CD4-positive, alpha-beta memory T cell (primary cell): Measurements from ENCODE around the gene DGKK. TPM values are rescaled to one million over a fixed set of nuclear protein-coding genes. Genes with fewer than 3 reads are reported as not detected.
A peak's percentile ranks its signal among the peaks of the same experiment; 100 is the strongest.

Source experiments
- CTCF ChIA-PET: fragments of 350-600 bp; sonication (Branson Sonifier 250); formaldehyde crosslinking; loops from one replicate; lab custom pipeline; 2021; ENCODE audit warnings: inconsistent platforms; ENCODE audit not compliant: partially characterized antibody; lab: Charles Lee
- POLR2A ChIA-PET: fragments of 350-600 bp; sonication (Branson Sonifier 250); formaldehyde crosslinking; loops from one replicate; lab custom pipeline; 2021; ENCODE audit not compliant: partially characterized antibody; lab: Charles Lee
- DNase-seq, 5 donors: peaks; one replicate each; pipeline versions ENCODE4 v3.0.0 to v3.0.0-alpha.2; 2020 to 2022; ENCODE audit warnings: mixed read lengths in 1 of 5
- H3K27ac ChIP-seq: one replicate; pipeline ENCODE4 v1.7.0; 2013; ENCODE audit warnings: low read depth, low read length
- H3K27me3 ChIP-seq: 2 replicates; pipeline ENCODE4 v1.7.0; 2013; ENCODE audit warnings: mild to moderate bottlenecking, low read length, moderate library complexity; ENCODE audit not compliant: insufficient read depth
- H3K36me3 ChIP-seq: 2 replicates; pipeline ENCODE4 v1.7.0; 2013; ENCODE audit warnings: mild to moderate bottlenecking, low read length, moderate library complexity; ENCODE audit not compliant: insufficient read depth
- H3K4me1 ChIP-seq: 2 replicates; pipeline ENCODE4 v1.7.0; 2013; ENCODE audit warnings: mild to moderate bottlenecking, low read length, moderate library complexity; ENCODE audit not compliant: insufficient read depth
- H3K4me3 ChIP-seq, 2 donors: one replicate each; pipeline ENCODE4 v1.7.0; 2013; ENCODE audit warnings: low read length in 2 of 2, mild to moderate bottlenecking in 1 of 2
- H3K9me3 ChIP-seq, 2 donors: one replicate each; pipeline ENCODE4 v1.7.0; 2013; ENCODE audit warnings: low read length in 2 of 2, control low read depth in 1 of 2; ENCODE audit not compliant: control insufficient read depth in 1 of 2
- H3K27ac Mint-ChIP-seq, 7 donors: one replicate each; pipeline ENCODE4 v1.8.0; 2020 to 2021; ENCODE audit warnings: mixed read lengths in 7 of 7, mild to moderate bottlenecking in 6 of 7, inconsistent platforms in 3 of 7, moderate library complexity in 3 of 7
- H3K27me3 Mint-ChIP-seq, 2 donors: one replicate each; pipeline ENCODE4 v1.8.0; 2020 to 2021; ENCODE audit warnings: mixed read lengths in 2 of 2
- H3K36me3 Mint-ChIP-seq, 2 donors: one replicate each; pipeline ENCODE4 v1.8.0; 2020 to 2021; ENCODE audit warnings: mixed read lengths in 2 of 2, inconsistent platforms in 1 of 2, mild to moderate bottlenecking in 1 of 2
- H3K4me1 Mint-ChIP-seq, 4 donors: one replicate each; pipeline ENCODE4 v1.8.0; 2020 to 2021; ENCODE audit warnings: mixed read lengths in 4 of 4, mild to moderate bottlenecking in 1 of 4
- H3K4me3 Mint-ChIP-seq, 8 donors: one replicate each; pipeline ENCODE4 v1.8.0; 2020 to 2021; ENCODE audit warnings: mixed read lengths in 8 of 8, mild to moderate bottlenecking in 7 of 8, moderate library complexity in 6 of 8, inconsistent platforms in 3 of 8
- H3K9me3 Mint-ChIP-seq, 8 donors: one replicate each; pipeline ENCODE4 v1.8.0; 2020 to 2021; ENCODE audit warnings: mixed read lengths in 8 of 8, mild to moderate bottlenecking in 5 of 8, inconsistent platforms in 3 of 8, moderate library complexity in 1 of 8
- intact Hi-C: fragments of 100-400 bp; cut with micrococcal nuclease; formaldehyde crosslinking; loops from one replicate; pipeline ENCODE4 v1.15.1; 2023
- polyA plus RNA-seq, 2 donors: library from polyadenylated mRNA; unstranded; fragments of 300-500 nt; fragmentation: Illumina TruSeq; gene quantifications; one replicate each; pipeline ENCODE4 v1.2.3, GENCODE V29; 2021
- total RNA-seq, 2 experiments: library from RNA; stranded (reverse); gene quantifications; one replicate each; pipeline ENCODE4 v1.2.3, GENCODE V29; 2021

The DGKK gene, protein sequence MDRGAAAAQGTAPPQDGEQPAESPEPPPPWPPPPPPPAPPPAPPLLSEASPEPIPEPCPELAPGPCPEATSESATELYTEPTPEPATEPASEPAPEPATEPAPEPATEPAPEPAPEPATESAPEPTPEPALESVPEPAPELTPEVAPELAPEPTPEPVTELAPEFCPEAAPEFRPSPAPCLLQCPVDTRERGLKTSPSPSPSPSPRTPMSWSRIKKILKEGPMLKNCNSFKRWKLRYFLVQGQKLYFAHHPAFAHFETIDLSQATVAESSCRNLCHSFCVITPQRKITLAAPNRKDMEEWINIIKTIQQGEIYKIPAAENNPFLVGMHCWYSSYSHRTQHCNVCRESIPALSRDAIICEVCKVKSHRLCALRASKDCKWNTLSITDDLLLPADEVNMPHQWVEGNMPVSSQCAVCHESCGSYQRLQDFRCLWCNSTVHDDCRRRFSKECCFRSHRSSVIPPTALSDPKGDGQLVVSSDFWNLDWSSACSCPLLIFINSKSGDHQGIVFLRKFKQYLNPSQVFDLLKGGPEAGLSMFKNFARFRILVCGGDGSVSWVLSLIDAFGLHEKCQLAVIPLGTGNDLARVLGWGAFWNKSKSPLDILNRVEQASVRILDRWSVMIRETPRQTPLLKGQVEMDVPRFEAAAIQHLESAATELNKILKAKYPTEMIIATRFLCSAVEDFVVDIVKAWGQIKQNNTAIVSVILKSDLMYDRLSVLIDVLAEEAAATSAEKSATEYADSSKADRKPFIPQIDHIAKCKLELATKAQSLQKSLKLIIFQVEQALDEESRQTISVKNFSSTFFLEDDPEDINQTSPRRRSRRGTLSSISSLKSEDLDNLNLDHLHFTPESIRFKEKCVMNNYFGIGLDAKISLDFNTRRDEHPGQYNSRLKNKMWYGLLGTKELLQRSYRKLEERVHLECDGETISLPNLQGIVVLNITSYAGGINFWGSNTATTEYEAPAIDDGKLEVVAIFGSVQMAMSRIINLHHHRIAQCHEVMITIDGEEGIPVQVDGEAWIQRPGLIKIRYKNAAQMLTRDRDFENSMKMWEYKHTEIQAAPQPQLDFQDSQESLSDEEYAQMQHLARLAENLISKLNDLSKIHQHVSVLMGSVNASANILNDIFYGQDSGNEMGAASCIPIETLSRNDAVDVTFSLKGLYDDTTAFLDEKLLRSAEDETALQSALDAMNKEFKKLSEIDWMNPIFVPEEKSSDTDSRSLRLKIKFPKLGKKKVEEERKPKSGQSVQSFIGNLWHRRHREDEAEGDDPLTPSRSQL
- not detected for total RNA-seq
- not detected for polyA plus RNA-seq

DNA sequence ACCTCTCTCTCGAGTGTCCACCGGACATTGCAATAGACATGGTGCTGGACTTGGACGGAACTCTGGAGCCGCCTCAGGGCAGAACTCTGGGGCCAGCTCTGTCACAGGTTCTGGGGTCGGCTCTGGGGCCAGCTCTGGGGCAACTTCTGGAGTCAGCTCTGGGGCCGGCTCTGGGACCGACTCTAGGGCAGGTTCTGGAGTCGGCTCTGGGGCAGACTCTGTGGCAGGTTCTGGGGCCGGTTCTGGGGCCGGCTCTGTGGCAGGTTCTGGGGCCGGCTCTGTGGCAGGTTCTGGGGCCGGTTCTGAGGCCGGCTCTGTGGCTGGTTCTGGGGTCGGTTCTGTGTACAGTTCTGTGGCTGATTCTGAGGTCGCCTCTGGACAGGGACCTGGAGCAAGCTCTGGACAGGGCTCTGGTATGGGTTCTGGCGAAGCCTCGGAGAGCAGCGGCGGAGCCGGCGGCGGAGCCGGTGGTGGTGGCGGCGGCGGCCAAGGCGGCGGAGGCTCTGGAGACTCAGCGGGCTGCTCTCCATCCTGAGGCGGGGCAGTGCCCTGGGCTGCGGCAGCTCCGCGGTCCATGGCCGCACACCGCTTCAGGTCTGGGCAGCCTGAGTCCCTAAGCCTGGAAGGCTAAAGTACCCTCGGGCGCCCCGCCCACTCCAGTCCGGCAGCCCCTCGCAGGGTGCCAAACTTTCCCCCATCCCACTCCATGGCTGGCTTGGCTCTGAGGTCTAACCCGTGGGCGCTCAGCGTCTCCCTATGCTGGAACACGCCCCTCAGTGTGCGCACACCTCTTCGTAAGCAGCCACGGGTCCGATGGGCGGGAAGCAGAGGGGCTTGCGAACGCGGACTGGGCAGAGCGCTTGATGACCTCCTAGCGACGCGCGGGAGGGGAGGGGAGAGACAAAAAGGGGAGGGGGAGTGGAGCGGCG lies at the start of gene DGKK:
Gene DGKK, minus strand, starts transcription at position 723 of the 929 bp plus-strand sequence. Its CDS starts 147 bp downstream, at position 576.
- H3K27ac ChIP-seq: no peak within 1 kb of the TSS
- no peaks in the 10 kb centered on the region for H3K9me3 ChIP-seq
- no peaks in the 10 kb centered on the region for H3K27me3 ChIP-seq
- H3K36me3 ChIP-seq: no peaks in the 10 kb centered on the region
- Mint-ChIP-seq H3K36me3 (no peaks in the 10 kb centered on the region), H3K27me3 (peaks cover 19 to 31% of the 10 kb centered on the region in 2 donors), H3K4me3 (peak within 1 kb of the TSS in 3 of 8 donors; percentile 5 to 46 (median 29)), H3K9me3 (peaks cover 0 to 2% (median 0%) of the 10 kb centered on the region in 8 donors), H3K4me1 (peaks cover 4 to 16% (median 10%) of the 10 kb centered on the region in 4 donors), H3K27ac (no peak within 1 kb of the TSS)
- ChIA-PET POLR2A (no interaction called here), CTCF (no interaction called here)
- H3K4me3 ChIP-seq: no peak within 1 kb of the TSS
- intact Hi-C loops: no loop called here
- DNase-seq: no peak
- no peaks in the 10 kb centered on the region for H3K4me1 ChIP-seq

DNA sequence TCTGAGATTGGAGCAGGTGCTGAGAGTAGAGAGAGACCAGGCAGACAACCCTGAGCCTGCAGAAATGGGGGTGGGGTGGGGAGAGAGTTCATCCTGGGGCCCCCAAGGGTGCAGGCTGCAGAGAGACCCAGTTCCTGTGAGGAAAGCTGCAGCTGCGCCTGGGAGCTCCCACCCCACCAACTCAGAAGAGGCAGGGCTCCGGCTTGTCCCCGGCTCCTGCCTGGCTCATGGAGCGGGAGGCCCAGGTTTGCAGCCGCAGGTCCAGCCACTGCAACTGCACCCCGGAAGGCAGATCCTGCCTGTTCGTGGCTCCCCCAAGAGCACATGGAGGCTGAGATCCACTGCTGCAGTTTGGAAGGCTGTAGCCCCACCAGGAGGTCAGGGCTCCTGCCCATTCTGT lies 44.2 kb upstream of the DGKK start:
- no peaks in the 10 kb centered on the region for H3K4me1 ChIP-seq
- POLR2A ChIA-PET: no interaction called here
- H3K4me1 Mint-ChIP-seq: no peaks in the 10 kb centered on the region
- no peak overlapping the region for H3K27ac Mint-ChIP-seq
- no peak overlapping the region for H3K4me3 ChIP-seq
- H3K4me3 Mint-ChIP-seq: no peak overlapping the region
- no peak overlapping the region for H3K27ac ChIP-seq
- no peak for DNase-seq
- CTCF ChIA-PET: no interaction called here
- H3K36me3 Mint-ChIP-seq: no peaks in the 10 kb centered on the region
- no peaks in the 10 kb centered on the region for H3K9me3 ChIP-seq
- H3K27me3 ChIP-seq: no peaks in the 10 kb centered on the region
- intact Hi-C loops: no loop called here
- peaks cover 4 to 5% of the 10 kb centered on the region in 2 donors for H3K27me3 Mint-ChIP-seq
- no peaks in the 10 kb centered on the region for H3K36me3 ChIP-seq
- peaks cover 0 to 2% (median 0%) of the 10 kb centered on the region in 8 donors for H3K9me3 Mint-ChIP-seq

DNA sequence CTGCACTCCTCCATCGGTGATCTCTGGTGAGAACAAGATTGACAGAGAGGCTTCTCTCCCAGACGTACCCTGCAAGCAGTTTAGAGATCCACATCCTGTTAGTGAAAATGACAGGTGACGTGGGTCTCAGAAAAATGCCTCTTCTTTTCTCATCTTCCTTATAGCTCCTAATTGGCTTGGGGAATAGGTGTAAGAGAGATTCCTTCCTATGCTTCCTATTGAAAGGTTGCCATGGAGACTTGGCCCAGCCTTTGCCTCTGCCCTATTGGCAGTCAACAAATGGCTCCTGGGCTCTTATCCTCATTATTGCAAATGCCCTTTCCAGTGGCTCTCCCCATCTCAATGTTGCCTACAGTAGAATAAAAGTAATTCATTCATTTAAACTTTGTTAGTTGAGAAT lies 26.5 kb upstream of the DGKK start:
- Histone ChIP-seq H3K4me3 (no peak overlapping the region), H3K36me3 (no peaks in the 10 kb centered on the region), H3K27ac (no peak overlapping the region), H3K9me3 (no peaks in the 10 kb centered on the region), H3K4me1 (no peaks in the 10 kb centered on the region), H3K27me3 (no peaks in the 10 kb centered on the region)
- Mint-ChIP-seq H3K27ac (no peak overlapping the region), H3K4me1 (no peaks in the 10 kb centered on the region), H3K27me3 (peaks cover 8 to 14% of the 10 kb centered on the region in 2 donors), H3K9me3 (peaks cover 0 to 3% (median 0%) of the 10 kb centered on the region in 8 donors), H3K4me3 (no peak overlapping the region), H3K36me3 (no peaks in the 10 kb centered on the region)
- intact Hi-C loops: no loop called here
- CTCF ChIA-PET: no interaction called here
- DNase-seq: no peak
- POLR2A ChIA-PET: no interaction called here

DNA sequence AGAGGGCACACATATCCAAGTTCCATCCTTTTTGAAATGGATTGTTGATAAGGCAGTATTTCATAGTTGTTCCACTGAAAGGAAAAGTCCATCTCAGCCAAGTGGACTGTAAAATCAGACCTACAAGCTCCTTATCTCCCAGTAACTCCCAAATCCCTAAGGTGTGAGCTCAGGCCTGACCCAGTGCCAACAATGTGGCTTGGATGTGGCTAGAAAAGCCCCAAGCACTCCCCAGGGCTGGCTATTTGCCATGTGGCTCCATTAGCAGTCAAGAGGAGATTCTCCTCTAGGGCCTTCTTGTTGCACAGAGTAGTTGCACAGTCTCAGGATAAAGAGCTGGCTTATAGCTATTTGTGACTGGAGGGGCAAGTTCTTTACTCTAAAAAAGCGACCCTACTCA lies 25.0 kb upstream of the DGKK start:
- Mint-ChIP-seq H3K9me3 (peaks cover 0 to 5% (median 0%) of the 10 kb centered on the region in 8 donors), H3K27ac (no peak overlapping the region), H3K4me3 (no peak overlapping the region), H3K4me1 (no peaks in the 10 kb centered on the region), H3K36me3 (no peaks in the 10 kb centered on the region), H3K27me3 (peaks cover 5 to 15% of the 10 kb centered on the region in 2 donors)
- DNase-seq: no peak
- intact Hi-C loops: no loop called here
- no peaks in the 10 kb centered on the region for H3K9me3 ChIP-seq
- H3K36me3 ChIP-seq: no peaks in the 10 kb centered on the region
- H3K4me3 ChIP-seq: no peak overlapping the region
- ChIA-PET POLR2A (no interaction called here), CTCF (no interaction called here)
- no peak overlapping the region for H3K27ac ChIP-seq
- H3K4me1 ChIP-seq: no peaks in the 10 kb centered on the region
- no peaks in the 10 kb centered on the region for H3K27me3 ChIP-seq

DNA sequence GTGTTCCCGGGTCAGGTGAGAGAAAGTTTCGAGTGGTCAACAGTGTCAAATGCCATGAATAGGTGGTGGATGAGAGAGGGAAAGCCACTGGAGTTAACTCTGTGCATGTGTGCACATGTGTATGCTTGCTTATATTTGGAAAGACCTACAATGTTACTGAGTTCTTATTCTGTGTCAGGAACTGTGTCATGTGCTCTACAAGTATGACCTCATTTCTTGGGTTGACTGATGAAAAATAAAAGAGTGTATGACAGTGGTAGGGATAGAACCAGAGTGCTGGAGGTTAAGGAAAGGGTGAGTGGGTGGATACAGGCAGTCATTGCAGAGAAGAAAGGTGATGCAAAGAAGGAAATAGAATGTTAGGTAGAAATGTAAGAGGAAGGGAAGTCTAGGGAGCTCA lies 22.1 kb upstream of the DGKK start:
- Histone ChIP-seq H3K9me3 (no peaks in the 10 kb centered on the region), H3K27ac (no peak overlapping the region), H3K36me3 (no peaks in the 10 kb centered on the region), H3K4me1 (no peaks in the 10 kb centered on the region), H3K4me3 (no peak overlapping the region), H3K27me3 (no peaks in the 10 kb centered on the region)
- H3K27ac Mint-ChIP-seq: no peak overlapping the region
- ChIA-PET POLR2A (no interaction called here), CTCF (no interaction called here)
- H3K9me3 Mint-ChIP-seq: peaks cover 0 to 9% (median 2%) of the 10 kb centered on the region in 8 donors
- DNase-seq: no peak
- intact Hi-C loops: no loop called here
- peaks cover 5 to 15% of the 10 kb centered on the region in 2 donors for H3K27me3 Mint-ChIP-seq
- H3K4me1 Mint-ChIP-seq: no peaks in the 10 kb centered on the region
- H3K36me3 Mint-ChIP-seq: no peaks in the 10 kb centered on the region
- H3K4me3 Mint-ChIP-seq: no peak overlapping the region

DNA sequence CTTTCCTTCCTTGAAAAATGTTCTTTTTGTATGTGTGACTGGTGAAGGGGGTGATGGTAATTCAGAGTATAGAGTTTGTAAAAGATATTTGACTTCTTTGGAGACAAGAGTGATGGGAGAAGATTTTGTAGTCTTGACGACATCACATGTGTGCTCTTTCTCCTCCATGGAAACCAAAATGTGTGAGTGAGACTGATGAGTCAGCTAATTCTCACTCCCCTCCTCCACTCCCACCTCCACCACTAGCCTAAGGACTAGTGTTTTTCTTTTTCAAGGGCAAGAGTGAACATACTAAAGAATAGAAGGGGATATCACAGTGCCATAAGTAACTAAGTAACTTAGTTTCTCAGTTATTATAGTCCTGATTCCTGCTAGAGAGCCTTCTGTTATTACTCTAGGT lies 14.0 kb upstream of the DGKK start:
- Histone ChIP-seq H3K4me1 (no peaks in the 10 kb centered on the region), H3K9me3 (no peaks in the 10 kb centered on the region), H3K27ac (no peak overlapping the region), H3K4me3 (no peak overlapping the region), H3K27me3 (no peaks in the 10 kb centered on the region), H3K36me3 (no peaks in the 10 kb centered on the region)
- H3K27me3 Mint-ChIP-seq: peaks cover 4 to 12% of the 10 kb centered on the region in 2 donors
- intact Hi-C loops: no loop called here
- H3K4me1 Mint-ChIP-seq: no peaks in the 10 kb centered on the region
- POLR2A ChIA-PET: no interaction called here
- no peaks in the 10 kb centered on the region for H3K36me3 Mint-ChIP-seq
- DNase-seq: no peak
- H3K9me3 Mint-ChIP-seq: peaks cover 0 to 10% (median 0%) of the 10 kb centered on the region in 8 donors
- no peak overlapping the region for H3K4me3 Mint-ChIP-seq
- CTCF ChIA-PET: no interaction called here
- no peak overlapping the region for H3K27ac Mint-ChIP-seq
